B cell (primary cell): ENCODE data around the gene GAPVD1. TPM values are rescaled to one million over a fixed set of nuclear protein-coding genes. Genes with fewer than 3 reads are reported as not detected.

Experiments
- ATAC-seq: fragments of 200-7000 bp; cut with Tn5 transposase; one replicate; pipeline ENCODE4 v1.10.0; 2021; ENCODE audit warnings: low read depth, mild to moderate bottlenecking, moderate number of reproducible peaks, moderate library complexity
- CTCF ChIA-PET: fragments of 350-600 bp; sonication (Branson Sonifier 250); formaldehyde crosslinking; loops from one replicate; lab custom pipeline; 2021; ENCODE audit warnings: antibody characterized with exemption, inconsistent platforms; lab: Charles Lee
- POLR2A ChIA-PET: fragments of 350-600 bp; sonication (Branson Sonifier 250); formaldehyde crosslinking; loops from one replicate; lab custom pipeline; 2021; ENCODE audit warnings: antibody characterized with exemption; lab: Charles Lee
- DNase-seq: peaks from one replicate; pipeline ENCODE4 v3.0.0; 2013
- H2AFZ ChIP-seq: 2 replicates; pipeline ENCODE4 v1.6.1; 2012; ENCODE audit warnings: mild to moderate bottlenecking, low read depth, low read length; ENCODE audit not compliant: insufficient read depth, poor library complexity, severe bottlenecking
- H3K27ac ChIP-seq, 2 donors: 1 replicate in 1 of 2; 2 replicates in 1 of 2; pipeline ENCODE4 v1.5.1; 2012 to 2013; ENCODE audit warnings: low read length in 2 of 2, mild to moderate bottlenecking in 2 of 2, moderate library complexity in 1 of 2
- H3K27me3 ChIP-seq, 4 experiments: fragments of 200-600 bp in 1 of 4; sonication (generic) in 1 of 4; replicated peaks in 1 of 4; 1 replicate in 2 of 4; 2 replicates in 2 of 4; pipeline versions ENCODE4 v1.6.1 to v1.7.0; 2013 to 2016; ENCODE audit warnings: low read length in 3 of 4, mild to moderate bottlenecking in 2 of 4, mixed read lengths in 1 of 4, moderate library complexity in 1 of 4; ENCODE audit not compliant: insufficient read depth in 4 of 4, control insufficient read depth in 3 of 4; ENCODE audit errors: control extremely low read depth in 1 of 4
- H3K36me3 ChIP-seq, 2 experiments: replicated peaks in 1 of 2; 1 replicate in 1 of 2; 2 replicates in 1 of 2; pipeline versions ENCODE4 v1.6.1 to v1.7.1; 2013; ENCODE audit warnings: low read length in 1 of 2; ENCODE audit not compliant: insufficient read depth in 2 of 2, control insufficient read depth in 1 of 2; ENCODE audit errors: control extremely low read depth in 1 of 2, extremely low read depth in 1 of 2
- H3K4me1 ChIP-seq, 2 donors: fragments of 200-600 bp in 1 of 2; sonication (generic) in 1 of 2; 1 replicate in 1 of 2; 2 replicates in 1 of 2; pipeline versions ENCODE4 v1.5.1 to v1.6.1; 2013 to 2017; ENCODE audit warnings: low read length in 2 of 2; ENCODE audit not compliant: control insufficient read depth in 2 of 2, insufficient read depth in 2 of 2
- H3K4me2 ChIP-seq: replicated peaks from 2 replicates; pipeline ENCODE3; 2012; ENCODE audit warnings: mild to moderate bottlenecking, low read depth, low read length; ENCODE audit not compliant: poor library complexity, severe bottlenecking
- H3K4me3 ChIP-seq, 5 experiments: fragments of 200-600 bp in 1 of 5; sonication (generic) in 1 of 5; 1 replicate in 3 of 5; 2 replicates in 2 of 5; pipeline versions ENCODE4 v1.5.1 to v1.7.0; 2011 to 2016; ENCODE audit warnings: low read length in 4 of 5, mild to moderate bottlenecking in 4 of 5, low read depth in 2 of 5, control low read depth in 1 of 5, moderate library complexity in 1 of 5; ENCODE audit not compliant: insufficient read depth in 1 of 5; ENCODE audit errors: control extremely low read depth in 1 of 5, extremely low read depth in 1 of 5
- H3K79me2 ChIP-seq: fragments of 200-600 bp; sonication (generic); one replicate; pipeline ENCODE4 v1.6.0; 2016; ENCODE audit warnings: low read length; ENCODE audit not compliant: control insufficient read depth, insufficient read depth
- H3K9ac ChIP-seq: fragments of 200-600 bp; sonication (generic); 2 replicates; pipeline ENCODE4 v1.6.1; 2017; ENCODE audit warnings: mild to moderate bottlenecking, low read length, moderate library complexity
- H3K9me3 ChIP-seq, 3 donors: one replicate each; pipeline versions ENCODE4 v1.6.1 to v1.7.1; 2013; ENCODE audit warnings: low read length in 2 of 3; ENCODE audit not compliant: control insufficient read depth in 2 of 3, insufficient read depth in 1 of 3; ENCODE audit errors: control extremely low read depth in 1 of 3
- H4K20me1 ChIP-seq: 2 replicates; pipeline ENCODE4 v1.6.0; 2012; ENCODE audit warnings: mild to moderate bottlenecking, low read length; ENCODE audit not compliant: insufficient read depth, control insufficient read depth, poor library complexity, severe bottlenecking
- H3K27ac Mint-ChIP-seq: one replicate; pipeline ENCODE4 v1.8.0; 2021; ENCODE audit warnings: mixed read lengths
- H3K27me3 Mint-ChIP-seq: one replicate; pipeline ENCODE4 v1.8.0; 2021; ENCODE audit warnings: mixed read lengths
- H3K4me1 Mint-ChIP-seq: one replicate; pipeline ENCODE4 v1.8.0; 2021; ENCODE audit warnings: mixed read lengths
- H3K4me3 Mint-ChIP-seq: one replicate; pipeline ENCODE4 v1.8.0; 2021; ENCODE audit warnings: mixed read lengths
- H3K9me3 Mint-ChIP-seq: one replicate; pipeline ENCODE4 v1.8.0; 2022; ENCODE audit warnings: mixed read lengths; ENCODE audit not compliant: insufficient read depth
- EZH2 ChIP-seq: IDR thresholded peaks from 2 replicates; pipeline ENCODE4 v1.6.1; 2012; ENCODE audit warnings: borderline replicate concordance, low read depth, mild to moderate bottlenecking, moderate library complexity, low read length; ENCODE audit not compliant: insufficient read depth, poor library complexity, severe bottlenecking
- WGBS: methylation state at CpG from one replicate; pipeline ENCODE4 v1.1.5; 2013; ENCODE audit warnings: missing lambda C conversion rate; ENCODE audit not compliant: insufficient coverage; 5-methylcytosine and 5-hydroxymethylcytosine counted together
- intact Hi-C: fragments of 100-400 bp; cut with micrococcal nuclease; formaldehyde crosslinking; loops from one replicate; pipeline ENCODE4 v1.10.0; 2022
- polyA plus RNA-seq: library from polyadenylated mRNA; depleted of rRNA; stranded (reverse); fragments of >200 nt; gene quantifications from 2 replicates; pipeline ENCODE4 v1.2.3, GENCODE V29; 2012
- total RNA-seq, 2 donors: library from RNA; stranded (reverse); fragments of 120-200 nt in 1 of 2; gene quantifications; 1 replicate in 1 of 2; 2 replicates in 1 of 2; pipeline versions ENCODE4 v1.2.3 to v1.2.4, GENCODE V29; 2013 to 2022
- TF ChIP-seq, protein P1 (sequence below): fragments of 200-600 bp; IDR thresholded peaks from one replicate; pipeline ENCODE4 v1.8.0; 2022; ENCODE audit warnings: antibody characterized with exemption, mild to moderate bottlenecking

The GAPVD1 gene
- total and polyA plus RNA-seq, 2 donors (not counting 1 experiment from before 2014, with no cell fraction given), result 11.8 to 61.2 TPM

DNA sequence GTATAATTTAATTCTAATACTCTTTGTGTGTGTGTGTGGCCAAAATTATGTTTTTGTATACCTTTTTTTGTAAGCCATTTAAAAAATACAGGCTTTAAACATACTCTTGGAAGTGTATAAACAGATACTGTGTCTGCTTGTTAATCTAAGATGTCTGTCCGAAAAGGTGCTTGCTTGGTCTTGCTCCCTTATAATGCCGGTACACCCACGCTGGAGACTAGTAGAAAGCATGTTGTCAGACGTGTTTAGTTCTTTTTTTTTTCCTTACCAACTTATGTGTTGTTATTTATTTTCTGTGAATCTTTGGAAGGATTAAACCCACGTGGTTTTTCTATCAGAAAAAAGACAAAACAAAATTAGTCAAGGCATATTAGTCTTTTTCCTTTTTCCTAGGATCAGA is 9.5 kb downstream of the GAPVD1 start:
- peaks cover 35% of the 10 kb centered on the region for H4K20me1 ChIP-seq

DNA sequence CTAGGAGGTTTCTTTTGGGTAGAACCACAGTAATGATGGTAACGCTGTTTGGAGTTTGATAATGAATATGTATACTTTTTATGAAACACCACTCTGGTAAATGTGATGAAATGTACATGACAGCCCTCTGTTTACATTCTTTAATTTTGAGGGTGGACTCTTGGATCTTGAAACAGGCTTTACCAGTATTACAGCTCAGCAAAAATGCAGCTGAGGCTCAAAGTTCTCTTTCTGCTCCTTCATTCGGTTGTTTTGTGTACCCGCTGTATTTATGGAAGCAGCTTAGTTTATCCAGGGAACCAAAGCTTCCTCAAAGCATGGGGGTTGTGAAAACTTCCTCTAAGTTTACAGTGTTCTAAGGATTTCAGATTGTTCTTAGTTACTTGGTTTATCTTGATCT is 11.1 kb downstream of the GAPVD1 start:
- H3K4me2 ChIP-seq, result no peak overlapping the region
- CTCF ChIA-PET, result no interaction called here
- H3K4me3 Mint-ChIP-seq, result no peak overlapping the region
- H3K36me3 ChIP-seq, result peaks cover 3 to 12% of the 10 kb centered on the region in 2 experiments
- no peaks in the 10 kb centered on the region for H3K9me3 ChIP-seq
- peaks cover 47% of the 10 kb centered on the region for H4K20me1 ChIP-seq
- no peak overlapping the region for H3K4me3 ChIP-seq
- DNase-seq, result no peak
- no peak for ATAC-seq
- TF ChIP-seq, protein P1, sequence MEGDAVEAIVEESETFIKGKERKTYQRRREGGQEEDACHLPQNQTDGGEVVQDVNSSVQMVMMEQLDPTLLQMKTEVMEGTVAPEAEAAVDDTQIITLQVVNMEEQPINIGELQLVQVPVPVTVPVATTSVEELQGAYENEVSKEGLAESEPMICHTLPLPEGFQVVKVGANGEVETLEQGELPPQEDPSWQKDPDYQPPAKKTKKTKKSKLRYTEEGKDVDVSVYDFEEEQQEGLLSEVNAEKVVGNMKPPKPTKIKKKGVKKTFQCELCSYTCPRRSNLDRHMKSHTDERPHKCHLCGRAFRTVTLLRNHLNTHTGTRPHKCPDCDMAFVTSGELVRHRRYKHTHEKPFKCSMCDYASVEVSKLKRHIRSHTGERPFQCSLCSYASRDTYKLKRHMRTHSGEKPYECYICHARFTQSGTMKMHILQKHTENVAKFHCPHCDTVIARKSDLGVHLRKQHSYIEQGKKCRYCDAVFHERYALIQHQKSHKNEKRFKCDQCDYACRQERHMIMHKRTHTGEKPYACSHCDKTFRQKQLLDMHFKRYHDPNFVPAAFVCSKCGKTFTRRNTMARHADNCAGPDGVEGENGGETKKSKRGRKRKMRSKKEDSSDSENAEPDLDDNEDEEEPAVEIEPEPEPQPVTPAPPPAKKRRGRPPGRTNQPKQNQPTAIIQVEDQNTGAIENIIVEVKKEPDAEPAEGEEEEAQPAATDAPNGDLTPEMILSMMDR, result no peak
- TF ChIP-seq EZH2, result no peak
- H3K27me3 Mint-ChIP-seq, result no peaks in the 10 kb centered on the region
- no peak overlapping the region for H2AFZ ChIP-seq
- H3K27ac ChIP-seq, result no peak overlapping the region
- WGBS, result no CpG with 5 or more reads among the region's 3 CpGs
- POLR2A ChIA-PET, result no interaction called here
- intact Hi-C loops, result no loop called here
- H3K9ac ChIP-seq, result no peak overlapping the region
- no peaks in the 10 kb centered on the region for H3K9me3 Mint-ChIP-seq
- H3K27ac Mint-ChIP-seq, result no peak overlapping the region
- H3K4me1 Mint-ChIP-seq, result peaks cover 22% of the 10 kb centered on the region
- H3K79me2 ChIP-seq, result peaks cover 100% of the 10 kb centered on the region
- H3K27me3 ChIP-seq, result no peaks in the 10 kb centered on the region
- peaks cover 0 to 5% of the 10 kb centered on the region in 2 donors for H3K4me1 ChIP-seq

More for the DNA sequence above, 9.5 kb downstream of the GAPVD1 start:
- Histone ChIP-seq H3K4me1 (peaks cover 0 to 5% of the 10 kb centered on the region in 2 donors), H3K9ac (no peak overlapping the region), H3K4me2 (no peak overlapping the region), H3K27me3 (no peaks in the 10 kb centered on the region), H3K9me3 (no peaks in the 10 kb centered on the region), H3K27ac (no peak overlapping the region), H2AFZ (no peak overlapping the region), H3K4me3 (no peak overlapping the region), H3K36me3 (peaks cover 5 to 10% of the 10 kb centered on the region in 2 experiments), H3K79me2 (peaks cover 98% of the 10 kb centered on the region)
- 100% methylated on average over 1 of the region's 5 CpGs for WGBS
- DNase-seq (no peak), ATAC-seq (no peak)
- CTCF ChIA-PET, result no interaction called here
- intact Hi-C loops, result no loop called here
- TF ChIP-seq, protein P1, result no peak
- no peak for TF ChIP-seq EZH2
- POLR2A ChIA-PET, result no interaction called here
- Mint-ChIP-seq H3K4me3 (no peak overlapping the region), H3K27ac (no peak overlapping the region), H3K27me3 (no peaks in the 10 kb centered on the region), H3K9me3 (no peaks in the 10 kb centered on the region), H3K4me1 (peaks cover 20% of the 10 kb centered on the region)
